OCI-LY1 (cell line): ENCODE data around the gene UACA.

Source experiments
- EZH2 ChIP-seq: fragments of 200-600 bp; sonication (generic), shearing (Covaris generic); IDR thresholded peaks from 2 replicates; pipeline ENCODE4 v1.8.0; 2017; ENCODE audit warnings: borderline replicate concordance, mixed run types, mild to moderate bottlenecking, antibody characterized with exemption, low read length, moderate library complexity, mixed read lengths
- TF ChIP-seq, protein P1 (sequence below): fragments of 200-600 bp; sonication (generic), shearing (Covaris generic); IDR thresholded peaks from 2 replicates; pipeline ENCODE4 v1.5.1; 2017; ENCODE audit warnings: mild to moderate bottlenecking, antibody characterized with exemption, low read length, moderate library complexity, mixed read lengths

DNA sequence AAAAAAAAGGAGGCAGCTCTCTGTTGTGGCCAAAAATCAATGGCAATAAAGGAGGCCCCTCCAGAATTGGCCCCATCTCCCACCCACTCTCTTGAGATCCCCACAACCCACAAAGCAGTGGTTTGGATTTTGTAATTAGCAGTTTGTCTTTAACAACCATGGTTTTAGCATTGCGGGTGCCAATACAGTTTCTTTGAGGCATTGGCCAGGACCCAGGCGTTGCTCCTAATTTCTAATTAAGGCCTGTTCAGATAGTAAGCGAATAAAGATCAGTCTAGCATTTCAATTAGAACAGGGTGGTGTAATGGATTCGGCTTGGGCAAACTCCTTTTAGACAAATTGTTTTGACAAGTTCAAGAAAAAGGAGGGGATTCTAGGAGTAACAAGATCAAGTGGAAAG is 23.6 kb upstream of the UACA start:
- TF ChIP-seq, protein P1, sequence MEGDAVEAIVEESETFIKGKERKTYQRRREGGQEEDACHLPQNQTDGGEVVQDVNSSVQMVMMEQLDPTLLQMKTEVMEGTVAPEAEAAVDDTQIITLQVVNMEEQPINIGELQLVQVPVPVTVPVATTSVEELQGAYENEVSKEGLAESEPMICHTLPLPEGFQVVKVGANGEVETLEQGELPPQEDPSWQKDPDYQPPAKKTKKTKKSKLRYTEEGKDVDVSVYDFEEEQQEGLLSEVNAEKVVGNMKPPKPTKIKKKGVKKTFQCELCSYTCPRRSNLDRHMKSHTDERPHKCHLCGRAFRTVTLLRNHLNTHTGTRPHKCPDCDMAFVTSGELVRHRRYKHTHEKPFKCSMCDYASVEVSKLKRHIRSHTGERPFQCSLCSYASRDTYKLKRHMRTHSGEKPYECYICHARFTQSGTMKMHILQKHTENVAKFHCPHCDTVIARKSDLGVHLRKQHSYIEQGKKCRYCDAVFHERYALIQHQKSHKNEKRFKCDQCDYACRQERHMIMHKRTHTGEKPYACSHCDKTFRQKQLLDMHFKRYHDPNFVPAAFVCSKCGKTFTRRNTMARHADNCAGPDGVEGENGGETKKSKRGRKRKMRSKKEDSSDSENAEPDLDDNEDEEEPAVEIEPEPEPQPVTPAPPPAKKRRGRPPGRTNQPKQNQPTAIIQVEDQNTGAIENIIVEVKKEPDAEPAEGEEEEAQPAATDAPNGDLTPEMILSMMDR = no peak
- no peak for TF ChIP-seq EZH2
